Measurements from ENCODE around the gene HOXB13.

The HOXB13 gene

DNA sequence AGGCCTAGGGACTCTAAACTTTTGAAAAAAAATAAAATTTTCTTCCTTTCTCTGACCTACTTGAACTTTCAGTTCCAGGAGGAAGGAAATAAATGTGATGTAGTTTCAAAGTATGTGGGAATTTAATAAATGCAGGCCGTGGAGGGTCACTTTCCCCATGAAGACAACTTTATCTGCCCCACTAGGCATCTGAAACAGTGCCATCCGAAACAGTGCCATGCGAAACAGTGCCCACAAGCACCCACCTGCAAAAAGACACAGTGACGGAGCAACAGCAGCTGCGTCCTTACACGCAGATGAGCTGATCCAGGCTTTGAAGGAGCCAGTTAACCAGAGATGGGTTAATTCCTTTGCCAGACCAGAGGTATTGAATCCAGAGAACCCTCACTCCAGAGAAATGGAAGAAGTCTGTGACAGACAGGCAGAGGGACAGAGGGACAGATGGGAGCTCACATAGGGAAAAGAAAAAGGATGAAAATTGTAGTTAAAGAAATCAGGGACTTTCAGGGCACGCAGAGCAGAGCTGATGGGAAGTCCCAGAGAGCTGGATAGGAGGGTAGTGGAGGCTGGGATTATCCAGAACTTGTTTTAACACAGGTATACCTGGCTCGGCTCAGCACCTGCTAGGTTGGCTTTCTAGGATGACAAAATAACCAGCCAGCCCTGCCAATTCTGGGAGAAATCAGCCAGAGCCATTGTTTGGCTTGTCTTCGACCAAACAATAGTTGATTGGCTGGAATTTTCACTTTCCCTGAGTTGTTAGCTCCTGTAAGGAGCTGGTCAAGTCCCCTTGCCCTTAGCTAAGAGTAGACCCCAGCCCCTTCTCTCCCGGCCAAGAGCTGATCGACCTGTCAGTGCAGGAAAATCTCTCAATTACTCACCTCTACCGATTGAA is 17.1 kb upstream of the HOXB13 start:
- Histone ChIP-seq H3K36me3 (ENCODE audit: control insufficient read depth, insufficient read depth, low read length) (no peaks in the 10 kb centered on the region), H3K9ac (no peak overlapping the region), H2AFZ (no peak overlapping the region), H3K4me3 (ENCODE audit: low read depth, low read length) (no peak overlapping the region), H3K27me3 (ENCODE audit: control insufficient read depth, insufficient read depth, low read length) (peaks cover 26% of the 10 kb centered on the region), H3K4me1 (no peaks in the 10 kb centered on the region), H3K27ac (no peak overlapping the region), H3K79me2 (no peaks in the 10 kb centered on the region), H3K4me2 (ENCODE audit: low read length) (no peak overlapping the region), H3K9me3 (ENCODE audit: control insufficient read depth, low read length) (no peaks in the 10 kb centered on the region)
- TF ChIP-seq, protein P1, sequence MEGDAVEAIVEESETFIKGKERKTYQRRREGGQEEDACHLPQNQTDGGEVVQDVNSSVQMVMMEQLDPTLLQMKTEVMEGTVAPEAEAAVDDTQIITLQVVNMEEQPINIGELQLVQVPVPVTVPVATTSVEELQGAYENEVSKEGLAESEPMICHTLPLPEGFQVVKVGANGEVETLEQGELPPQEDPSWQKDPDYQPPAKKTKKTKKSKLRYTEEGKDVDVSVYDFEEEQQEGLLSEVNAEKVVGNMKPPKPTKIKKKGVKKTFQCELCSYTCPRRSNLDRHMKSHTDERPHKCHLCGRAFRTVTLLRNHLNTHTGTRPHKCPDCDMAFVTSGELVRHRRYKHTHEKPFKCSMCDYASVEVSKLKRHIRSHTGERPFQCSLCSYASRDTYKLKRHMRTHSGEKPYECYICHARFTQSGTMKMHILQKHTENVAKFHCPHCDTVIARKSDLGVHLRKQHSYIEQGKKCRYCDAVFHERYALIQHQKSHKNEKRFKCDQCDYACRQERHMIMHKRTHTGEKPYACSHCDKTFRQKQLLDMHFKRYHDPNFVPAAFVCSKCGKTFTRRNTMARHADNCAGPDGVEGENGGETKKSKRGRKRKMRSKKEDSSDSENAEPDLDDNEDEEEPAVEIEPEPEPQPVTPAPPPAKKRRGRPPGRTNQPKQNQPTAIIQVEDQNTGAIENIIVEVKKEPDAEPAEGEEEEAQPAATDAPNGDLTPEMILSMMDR (IDR thresholded peaks at IDR 0.05) = no peak

DNA sequence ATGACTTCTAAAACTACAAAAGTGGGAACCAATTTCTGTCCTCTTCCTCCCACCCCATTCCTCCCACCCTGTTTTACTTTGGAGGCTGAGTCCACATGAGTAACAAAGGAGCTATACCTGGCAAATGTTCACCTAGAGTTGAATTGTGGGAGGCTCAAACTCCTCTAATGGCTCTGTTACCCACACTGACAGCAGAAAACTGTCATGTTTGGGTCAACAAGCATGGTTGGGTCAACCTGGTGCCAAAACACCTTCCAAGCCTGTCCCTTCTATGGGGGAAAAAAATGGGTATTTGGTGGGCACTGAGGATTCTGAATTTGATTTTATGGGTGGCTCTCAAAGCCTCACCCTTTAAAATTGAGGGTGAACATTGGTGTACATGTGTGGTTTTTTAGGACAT is 12.0 kb upstream of the HOXB13 start:
- no peaks in the 10 kb centered on the region for H3K4me1 ChIP-seq
- no peak overlapping the region for H3K4me3 ChIP-seq (ENCODE audit: low read depth, low read length)
- H3K9ac ChIP-seq = no peak overlapping the region
- no peaks in the 10 kb centered on the region for H3K79me2 ChIP-seq
- H3K27me3 ChIP-seq (ENCODE audit: control insufficient read depth, insufficient read depth, low read length) = peaks cover 6% of the 10 kb centered on the region
- no peak overlapping the region for H2AFZ ChIP-seq
- TF ChIP-seq, protein P1 (IDR thresholded peaks at IDR 0.05) = no peak
- H3K36me3 ChIP-seq (ENCODE audit: control insufficient read depth, insufficient read depth, low read length) = no peaks in the 10 kb centered on the region
- no peak overlapping the region for H3K4me2 ChIP-seq (ENCODE audit: low read length)
- H3K27ac ChIP-seq = no peak overlapping the region
- H3K9me3 ChIP-seq (ENCODE audit: control insufficient read depth, low read length) = no peaks in the 10 kb centered on the region

DNA sequence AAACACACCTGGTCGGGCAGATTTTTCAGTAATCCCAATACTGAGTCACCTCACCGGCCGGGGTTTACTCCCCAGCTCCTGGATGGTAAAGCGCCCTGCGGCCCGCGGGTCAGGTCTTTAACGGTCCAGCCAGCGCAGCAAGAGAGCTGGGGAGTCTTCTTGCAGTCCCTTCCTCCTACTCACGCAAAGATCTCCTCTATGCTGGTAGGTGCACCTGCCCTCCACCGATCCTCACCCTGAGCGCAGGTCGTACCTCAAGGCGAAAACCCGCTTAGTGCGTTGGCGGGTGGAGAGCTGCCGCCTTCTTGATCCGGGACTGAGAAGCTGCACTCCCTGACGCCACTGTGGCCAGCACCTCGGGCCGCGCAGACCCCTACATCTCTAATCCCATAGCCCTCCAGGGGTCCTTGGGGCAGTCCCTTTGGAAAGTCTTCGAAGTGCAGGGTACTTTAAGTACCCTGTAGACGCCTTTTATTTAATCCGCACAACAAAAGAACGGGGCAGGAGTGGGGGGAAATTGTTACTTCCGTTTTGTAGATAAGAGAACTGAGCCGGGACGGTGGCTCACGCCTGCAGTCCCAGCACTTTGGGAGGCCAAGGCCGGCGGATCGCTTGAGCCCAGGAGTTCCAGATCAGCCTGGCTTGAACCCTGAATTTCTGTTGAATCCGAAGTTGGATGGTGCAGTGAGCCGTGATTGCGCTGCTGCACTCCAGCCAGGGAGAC is 10.4 kb upstream of the HOXB13 start:
- Histone ChIP-seq H3K9ac (no peak overlapping the region), H3K4me2 (ENCODE audit: low read length) (no peak overlapping the region), H3K27me3 (ENCODE audit: control insufficient read depth, insufficient read depth, low read length) (peaks cover 7% of the 10 kb centered on the region), H3K27ac (no peak overlapping the region), H3K4me3 (ENCODE audit: low read depth, low read length) (no peak overlapping the region), H3K9me3 (ENCODE audit: control insufficient read depth, low read length) (no peaks in the 10 kb centered on the region), H3K36me3 (ENCODE audit: control insufficient read depth, insufficient read depth, low read length) (no peaks in the 10 kb centered on the region), H3K79me2 (no peaks in the 10 kb centered on the region), H3K4me1 (no peaks in the 10 kb centered on the region), H2AFZ (no peak overlapping the region)
- TF ChIP-seq, protein P1 (IDR thresholded peaks at IDR 0.05) = no peak

DNA sequence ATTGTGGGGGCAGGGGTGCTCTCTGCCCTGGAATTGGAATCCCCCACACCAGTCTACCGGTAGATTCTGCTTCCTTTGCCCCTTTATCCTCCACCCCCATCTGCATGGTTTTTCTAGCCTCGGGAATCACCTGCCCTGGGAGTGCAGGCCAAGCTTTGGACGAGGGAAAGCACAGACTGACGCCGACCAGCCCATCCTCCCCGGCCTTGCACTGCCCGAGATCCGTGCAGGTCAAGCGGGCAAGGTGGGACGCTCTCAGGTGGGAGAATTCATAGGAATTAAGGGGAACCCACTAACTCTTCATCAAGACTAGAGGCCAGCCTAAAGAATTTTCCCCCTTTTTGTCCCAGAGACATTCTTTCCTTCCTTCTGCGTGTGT is 9.9 kb upstream of the HOXB13 start:
- H3K27me3 ChIP-seq (ENCODE audit: control insufficient read depth, insufficient read depth, low read length) = peaks cover 8% of the 10 kb centered on the region
- no peak overlapping the region for H3K4me3 ChIP-seq (ENCODE audit: low read depth, low read length)
- H3K9me3 ChIP-seq (ENCODE audit: control insufficient read depth, low read length) = no peaks in the 10 kb centered on the region
- H2AFZ ChIP-seq = no peak overlapping the region
- H3K36me3 ChIP-seq (ENCODE audit: control insufficient read depth, insufficient read depth, low read length) = no peaks in the 10 kb centered on the region
- H3K27ac ChIP-seq = no peak overlapping the region
- no peak overlapping the region for H3K9ac ChIP-seq
- TF ChIP-seq, protein P1 (IDR thresholded peaks at IDR 0.05) = no peak
- H3K4me2 ChIP-seq (ENCODE audit: low read length) = no peak overlapping the region
- no peaks in the 10 kb centered on the region for H3K4me1 ChIP-seq
- H3K79me2 ChIP-seq = no peaks in the 10 kb centered on the region

Measured in parathyroid adenoma (tissue), 2 donors.